H9 (cell line): ENCODE measurements around the gene TMEM126A. TPM values are rescaled to one million over a fixed set of nuclear protein-coding genes. Genes with fewer than 3 reads are reported as not detected.

Experiments used
- DNase-seq: peaks from one replicate; pipeline ENCODE4 v3.0.0-alpha.2; 2017
- H2AFZ ChIP-seq: one replicate; pipeline ENCODE4 v1.6.1; 2013; ENCODE audit warnings: mild to moderate bottlenecking, low read length, control low read depth, moderate library complexity
- H2AK5ac ChIP-seq: 2 replicates; pipeline ENCODE4 v1.6.1; 2013; ENCODE audit warnings: low read length, control low read depth, mixed read lengths; ENCODE audit not compliant: insufficient read length
- H2BK120ac ChIP-seq: one replicate; pipeline ENCODE4 v1.6.1; 2013; ENCODE audit warnings: low read depth, mild to moderate bottlenecking, low read length, control low read depth, inconsistent platforms; ENCODE audit not compliant: poor library complexity, severe bottlenecking
- H2BK12ac ChIP-seq: 2 replicates; pipeline ENCODE4 v1.6.1; 2013; ENCODE audit warnings: low read length, control low read depth, mixed read lengths, low read depth; ENCODE audit not compliant: insufficient read length
- H2BK15ac ChIP-seq: 2 replicates; pipeline ENCODE4 v1.6.1; 2013; ENCODE audit warnings: low read depth, low read length, control low read depth
- H2BK20ac ChIP-seq: one replicate; pipeline ENCODE4 v1.6.1; 2013; ENCODE audit warnings: low read depth, mild to moderate bottlenecking, low read length, control low read depth, inconsistent platforms; ENCODE audit not compliant: poor library complexity, severe bottlenecking
- H2BK5ac ChIP-seq: 2 replicates; pipeline ENCODE4 v1.6.1; 2013; ENCODE audit warnings: low read length, control low read depth, mixed read lengths; ENCODE audit not compliant: insufficient read length
- H3K14ac ChIP-seq: 2 replicates; pipeline ENCODE4 v1.6.1; 2013; ENCODE audit warnings: low read length, control low read depth; ENCODE audit not compliant: insufficient read depth
- H3K18ac ChIP-seq: 2 replicates; pipeline ENCODE4 v1.6.1; 2013; ENCODE audit warnings: low read depth, mild to moderate bottlenecking, mixed read lengths, low read length, control low read depth; ENCODE audit not compliant: insufficient read length
- H3K23ac ChIP-seq: 2 replicates; pipeline ENCODE4 v1.6.1; 2013; ENCODE audit warnings: low read length, control low read depth, mixed read lengths, low read depth; ENCODE audit not compliant: insufficient read length
- H3K23me2 ChIP-seq: 2 replicates; pipeline ENCODE4 v1.6.1; 2013; ENCODE audit warnings: low read depth, mild to moderate bottlenecking, mixed read lengths, low read length, control low read depth; ENCODE audit not compliant: insufficient read length, poor library complexity, severe bottlenecking
- H3K27ac ChIP-seq: 2 replicates; pipeline ENCODE4 v1.5.1; 2013; ENCODE audit warnings: low read length, control low read depth, mixed read lengths, low read depth; ENCODE audit not compliant: insufficient read length
- H3K27me3 ChIP-seq: 2 replicates; pipeline ENCODE4 v1.6.1; 2013; ENCODE audit warnings: low read length, control low read depth, inconsistent platforms; ENCODE audit not compliant: insufficient read depth
- H3K4ac ChIP-seq: 2 replicates; pipeline ENCODE4 v1.6.1; 2013; ENCODE audit warnings: low read depth, mild to moderate bottlenecking, control low read depth, inconsistent platforms, low read length, moderate library complexity
- H3K4me1 ChIP-seq: 2 replicates; pipeline ENCODE4 v1.6.1; 2013; ENCODE audit warnings: low read length, control low read depth, inconsistent platforms; ENCODE audit not compliant: insufficient read depth
- H3K4me2 ChIP-seq: 2 replicates; pipeline ENCODE4 v1.6.1; 2013; ENCODE audit warnings: low read length, control low read depth, mixed read lengths; ENCODE audit not compliant: insufficient read length, insufficient read depth
- H3K56ac ChIP-seq: 2 replicates; pipeline ENCODE4 v1.6.1; 2013; ENCODE audit warnings: low read depth, mild to moderate bottlenecking, mixed read lengths, low read length, control low read depth; ENCODE audit not compliant: insufficient read length
- H3K79me1 ChIP-seq: 2 replicates; pipeline ENCODE4 v1.6.1; 2013; ENCODE audit warnings: low read depth, mild to moderate bottlenecking, moderate library complexity, low read length, control low read depth, inconsistent platforms; ENCODE audit not compliant: insufficient read depth, poor library complexity, severe bottlenecking
- H3K79me2 ChIP-seq: 2 replicates; pipeline ENCODE4 v1.6.1; 2013; ENCODE audit warnings: low read length, control low read depth, inconsistent platforms; ENCODE audit not compliant: insufficient read depth
- H3K9ac ChIP-seq: 2 replicates; pipeline ENCODE4 v1.6.1; 2013; ENCODE audit warnings: low read length, control low read depth, mixed read lengths; ENCODE audit not compliant: insufficient read length; ENCODE audit errors: extremely low read depth
- H3K9me3 ChIP-seq: one replicate; pipeline ENCODE4 v1.6.1; 2013; ENCODE audit warnings: low read depth, low read length, inconsistent platforms; ENCODE audit not compliant: control insufficient read depth
- H3T11ph ChIP-seq: one replicate; pipeline ENCODE4 v1.6.1; 2013; ENCODE audit warnings: mild to moderate bottlenecking, low read length, control low read depth, inconsistent platforms
- H4K20me1 ChIP-seq: one replicate; pipeline ENCODE4 v1.6.1; 2013; ENCODE audit not compliant: control insufficient read depth, insufficient read length, insufficient read depth
- H4K5ac ChIP-seq: 2 replicates; pipeline ENCODE4 v1.6.1; 2013; ENCODE audit warnings: low read depth, mild to moderate bottlenecking, mixed read lengths, low read length, control low read depth; ENCODE audit not compliant: insufficient read length
- H4K8ac ChIP-seq: replicated peaks from 2 replicates; pipeline ENCODE4 v1.6.1; 2013; ENCODE audit warnings: low read length, control low read depth, mixed read lengths, low read depth; ENCODE audit not compliant: insufficient read length
- H4K91ac ChIP-seq: 2 replicates; pipeline ENCODE4 v1.6.1; 2013; ENCODE audit warnings: low read depth, mild to moderate bottlenecking, moderate library complexity, mixed read lengths, low read length, control low read depth; ENCODE audit not compliant: insufficient read length
- H3K27ac Mint-ChIP-seq, 3 experiments: 2 replicates in 2 of 3; 3 replicates in 1 of 3; pipeline ENCODE4 v1.8.0; 2020 to 2021; ENCODE audit warnings: mixed read lengths in 3 of 3, mild to moderate bottlenecking in 1 of 3, moderate library complexity in 1 of 3
- H3K27me3 Mint-ChIP-seq: 2 replicates; pipeline ENCODE4 v1.8.0; 2021; ENCODE audit warnings: low read depth, mild to moderate bottlenecking, moderate library complexity, mixed read lengths
- H3K36me3 Mint-ChIP-seq, 3 experiments: 2 replicates in 2 of 3; 3 replicates in 1 of 3; pipeline ENCODE4 v1.8.0; 2020 to 2021; ENCODE audit warnings: low read depth in 3 of 3, mixed read lengths in 3 of 3; ENCODE audit not compliant: insufficient read depth in 1 of 3
- H3K4me1 Mint-ChIP-seq, 2 experiments: 2 replicates each; pipeline ENCODE4 v1.8.0; 2020; ENCODE audit warnings: mixed read lengths in 2 of 2
- H3K4me3 Mint-ChIP-seq, 2 experiments: 2 replicates in 1 of 2; 3 replicates in 1 of 2; pipeline ENCODE4 v1.8.0; 2020 to 2021; ENCODE audit warnings: mild to moderate bottlenecking in 2 of 2, mixed read lengths in 2 of 2, moderate library complexity in 1 of 2
- H3K9me3 Mint-ChIP-seq, 2 experiments: 2 replicates in 1 of 2; 3 replicates in 1 of 2; pipeline ENCODE4 v1.8.0; 2020; ENCODE audit warnings: mild to moderate bottlenecking in 2 of 2, mixed read lengths in 2 of 2, moderate library complexity in 1 of 2
- CTCF ChIP-seq: fragments of 200-600 bp; sonication (generic); conservative IDR thresholded peaks from 3 replicates; pipeline ENCODE4 v1.8.0; 2021; ENCODE audit warnings: antibody characterized with exemption, mild to moderate bottlenecking
- WGBS: extraction: QIAGEN DNeasy Blood & Tissue Kit; methylation state at CpG from one replicate; pipeline ENCODE4 v1.1.7; 2013; ENCODE audit warnings: missing lambda C conversion rate, low lambda C conversion rate, mixed read lengths; ENCODE audit not compliant: insufficient read length; ENCODE audit errors: extremely low coverage; 5-methylcytosine and 5-hydroxymethylcytosine counted together
- total RNA-seq: library from RNA; stranded (reverse); gene quantifications from 2 replicates; pipeline ENCODE4 v1.2.1, GENCODE V29; 2021

Gene TMEM126A
- total RNA-seq, 1 experiment from 2014 or later = 28.0 TPM

GRCh38 chr11:85666687-85667086 lies 18.9 kb downstream of the TMEM126A start:
- peaks cover 19% of the 10 kb centered on the region for H3K27me3 Mint-ChIP-seq

More at GRCh38 chr11:85666687-85667086, 18.9 kb downstream of the TMEM126A start:
- Histone ChIP-seq H3K4me2 (no peak overlapping the region), H3K79me2 (peaks cover 22% of the 10 kb centered on the region), H3K9me3 (no peaks in the 10 kb centered on the region), H4K20me1 (no peaks in the 10 kb centered on the region), H4K5ac (no peak overlapping the region), H3K23me2 (peaks cover 7% of the 10 kb centered on the region), H3K56ac (no peak overlapping the region), H2AK5ac (no peak overlapping the region), H3K9ac (no peak overlapping the region), H3K14ac (no peak overlapping the region), H3K4ac (no peak overlapping the region), H3K27me3 (no peaks in the 10 kb centered on the region; the same call in 1 of the 2 replicates), H3K79me1 (no peaks in the 10 kb centered on the region), H3K23ac (no peak overlapping the region), H4K8ac (no peak overlapping the region), H3K27ac (no peak overlapping the region), H3K4me1 (no peaks in the 10 kb centered on the region), H2BK12ac (no peak overlapping the region), H4K91ac (no peak overlapping the region), H2BK5ac (no peak overlapping the region), H2BK20ac (no peak overlapping the region), H2BK15ac (no peak overlapping the region), H3K18ac (no peak overlapping the region), H2BK120ac (no peak overlapping the region), H2AFZ (no peak overlapping the region), H3T11ph (no peak overlapping the region)
- Mint-ChIP-seq H3K4me3 (no peak overlapping the region), H3K27ac (no peak overlapping the region), H3K4me1 (peaks cover 10 to 21% of the 10 kb centered on the region in 2 experiments), H3K36me3 (peaks cover 15 to 25% (median 24%) of the 10 kb centered on the region in 3 experiments), H3K9me3 (peaks cover 13 to 14% of the 10 kb centered on the region in 2 experiments)
- no CpG with 5 or more reads among the region's 3 CpGs for WGBS
- TF ChIP-seq CTCF = no peak
- no peak for DNase-seq
